ENCODE measurements around the gene FAM83C. TPM values are rescaled to one million over a fixed set of nuclear protein-coding genes. Genes with fewer than 3 reads are reported as not detected.

FAM83C gene
- total RNA-seq, 4 donors from 2014 or later: not detected

- Histone ChIP-seq H3K27ac (peak within 1 kb of the TSS; percentile 98 to 100 (median 99)), H3K9me3 (no peaks in the 10 kb centered on the region), H3K27me3 (no peaks in the 10 kb centered on the region), H3K36me3 (peaks cover 0 to 33% (median 0%) of the 10 kb centered on the region in 3 donors), H3K4me3 (peak within 1 kb of the TSS; percentile 78 to 99 (median 84)), H3K4me1 (peaks cover 0 to 22% (median 11%) of the 10 kb centered on the region in 4 donors)
- peak; percentile 89 to 96 (median 94) for DNase-seq
- TF ChIP-seq, protein P1, sequence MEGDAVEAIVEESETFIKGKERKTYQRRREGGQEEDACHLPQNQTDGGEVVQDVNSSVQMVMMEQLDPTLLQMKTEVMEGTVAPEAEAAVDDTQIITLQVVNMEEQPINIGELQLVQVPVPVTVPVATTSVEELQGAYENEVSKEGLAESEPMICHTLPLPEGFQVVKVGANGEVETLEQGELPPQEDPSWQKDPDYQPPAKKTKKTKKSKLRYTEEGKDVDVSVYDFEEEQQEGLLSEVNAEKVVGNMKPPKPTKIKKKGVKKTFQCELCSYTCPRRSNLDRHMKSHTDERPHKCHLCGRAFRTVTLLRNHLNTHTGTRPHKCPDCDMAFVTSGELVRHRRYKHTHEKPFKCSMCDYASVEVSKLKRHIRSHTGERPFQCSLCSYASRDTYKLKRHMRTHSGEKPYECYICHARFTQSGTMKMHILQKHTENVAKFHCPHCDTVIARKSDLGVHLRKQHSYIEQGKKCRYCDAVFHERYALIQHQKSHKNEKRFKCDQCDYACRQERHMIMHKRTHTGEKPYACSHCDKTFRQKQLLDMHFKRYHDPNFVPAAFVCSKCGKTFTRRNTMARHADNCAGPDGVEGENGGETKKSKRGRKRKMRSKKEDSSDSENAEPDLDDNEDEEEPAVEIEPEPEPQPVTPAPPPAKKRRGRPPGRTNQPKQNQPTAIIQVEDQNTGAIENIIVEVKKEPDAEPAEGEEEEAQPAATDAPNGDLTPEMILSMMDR (IDR thresholded peaks at IDR 0.05): peak in 4 of 6 experiments; percentile 6 to 34 (median 27)
- peak; percentile 94 to 97 for TF ChIP-seq POLR2A (IDR thresholded peaks at IDR 0.05)
Measured at GRCh38 chr20:35277531-35278395, 14.5 kb downstream of the FAM83C start, which contains the start of gene MMP24OS. TSS of gene MMP24OS (minus strand) at chr20:35278122. CDS start at chr20:35277929, 193 bp downstream.

DNA sequence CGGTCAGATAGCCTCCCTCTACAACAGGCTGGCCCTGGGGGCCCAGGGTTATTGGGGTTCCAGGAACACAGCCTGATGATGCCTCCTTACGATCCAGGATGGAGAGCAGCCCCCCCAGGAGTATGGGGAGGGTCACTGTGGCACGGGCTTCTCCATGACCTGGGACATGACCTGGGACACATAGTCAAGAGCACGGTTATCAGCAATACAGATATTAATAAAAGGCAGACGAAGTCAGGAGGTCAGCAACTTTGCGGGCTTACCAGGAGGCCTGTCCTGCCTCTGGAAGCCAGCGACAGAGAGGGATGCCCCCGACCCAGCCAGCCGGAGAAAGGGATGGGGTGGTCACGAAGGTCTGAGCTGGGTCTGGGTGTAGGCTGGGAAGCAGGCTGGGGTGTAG lies 15.1 kb downstream of the FAM83C start:
- Histone ChIP-seq H3K27ac (peak overlapping the region; percentile 98 to 100 (median 99)), H3K36me3 (peaks cover 0 to 32% (median 0%) of the 10 kb centered on the region in 3 donors), H3K4me3 (peak overlapping the region; percentile 78 to 99 (median 84)), H3K9me3 (no peaks in the 10 kb centered on the region), H3K4me1 (peaks cover 0 to 16% (median 10%) of the 10 kb centered on the region in 4 donors), H3K27me3 (no peaks in the 10 kb centered on the region)
- no peak for DNase-seq
- TF ChIP-seq POLR2A (IDR thresholded peaks at IDR 0.05): no peak
- TF ChIP-seq, protein P1 (IDR thresholded peaks at IDR 0.05): no peak

DNA sequence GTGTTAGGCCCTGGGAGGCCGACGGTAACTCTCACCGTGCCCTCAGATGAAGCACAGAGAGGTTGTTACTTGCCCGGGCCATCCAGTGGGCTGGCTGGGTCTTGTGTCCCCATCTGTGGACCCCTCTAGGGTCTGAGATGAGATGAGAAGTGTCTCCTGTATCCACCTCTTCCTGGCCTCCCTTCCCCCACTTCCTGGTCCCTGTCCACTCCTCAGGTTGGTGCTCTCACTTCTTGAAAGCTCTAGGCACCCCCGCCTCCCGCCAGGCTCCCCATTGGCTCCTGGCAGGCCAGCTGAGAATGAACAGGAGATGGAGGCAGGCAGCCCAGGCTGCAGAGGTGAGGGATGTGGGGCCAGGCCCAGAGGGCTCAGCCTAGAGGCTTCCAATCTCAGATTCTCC lies 15.8 kb downstream of the FAM83C start:
- H3K27ac ChIP-seq: peak overlapping the region; percentile 98 to 100 (median 99)
- no peak for DNase-seq
- peak overlapping the region in 2 of 4 donors; percentile 78 to 99 for H3K4me3 ChIP-seq
- peaks cover 0 to 35% (median 0%) of the 10 kb centered on the region in 3 donors for H3K36me3 ChIP-seq
- H3K4me1 ChIP-seq: peaks cover 0 to 14% (median 10%) of the 10 kb centered on the region in 4 donors
- no peaks in the 10 kb centered on the region for H3K9me3 ChIP-seq
- TF ChIP-seq, protein P1 (IDR thresholded peaks at IDR 0.05): no peak
- TF ChIP-seq POLR2A (IDR thresholded peaks at IDR 0.05): no peak
- H3K27me3 ChIP-seq: no peaks in the 10 kb centered on the region

- TF ChIP-seq, protein P1 (IDR thresholded peaks at IDR 0.05): no peak
- TF ChIP-seq POLR2A (IDR thresholded peaks at IDR 0.05): no peak
- peaks cover 0 to 38% (median 0%) of the 10 kb centered on the region in 3 donors for H3K36me3 ChIP-seq
- H3K27ac ChIP-seq: peak overlapping the region in 1 of 4 donors; percentile 100
- H3K27me3 ChIP-seq: no peaks in the 10 kb centered on the region
- no peaks in the 10 kb centered on the region for H3K9me3 ChIP-seq
- DNase-seq: no peak
- H3K4me1 ChIP-seq: peaks cover 0 to 14% (median 10%) of the 10 kb centered on the region in 4 donors
- H3K4me3 ChIP-seq: no peak overlapping the region
Measured at GRCh38 chr20:35275741-35276251, 16.4 kb downstream of the FAM83C start.

- no peaks in the 10 kb centered on the region for H3K27me3 ChIP-seq
- peaks cover 0 to 23% (median 10%) of the 10 kb centered on the region in 4 donors for H3K4me1 ChIP-seq
- no peak overlapping the region for H3K27ac ChIP-seq
- no peak for TF ChIP-seq POLR2A (IDR thresholded peaks at IDR 0.05)
- TF ChIP-seq, protein P1 (IDR thresholded peaks at IDR 0.05): no peak
- DNase-seq: no peak
- H3K36me3 ChIP-seq: peaks cover 0 to 36% (median 0%) of the 10 kb centered on the region in 3 donors
- H3K9me3 ChIP-seq: no peaks in the 10 kb centered on the region
- no peak overlapping the region for H3K4me3 ChIP-seq
Measured at GRCh38 chr20:35274172-35275092, 17.8 kb downstream of the FAM83C start.

Data from Peyer's patch (tissue), 4 donors.